NCI-H1694 treated with DMSO at 0.1 percent for 48 hours (cell line): Measurements from ENCODE around the gene PHF21B.
"Not testable (repeated sequence)": the region's sequence is repeated elsewhere in the genome, so short reads cannot be mapped to it uniquely, and the experiment has no call there.

Source experiments
- DNase-seq: peaks from one replicate; lab custom pipeline; 2025; lab: John Stamatoyannopoulos, UW

Gene PHF21B

GRCh38 chr22:44917372-44918165 lies 92.2 kb downstream of the PHF21B start:
- no peak for DNase-seq

GRCh38 chr22:44916281-44917231 lies 93.2 kb downstream of the PHF21B start:
- no peak for DNase-seq

- no peak for DNase-seq
These were observed 94.4 kb downstream of the PHF21B start for GRCh38 chr22:44915441-44915840.

DNA sequence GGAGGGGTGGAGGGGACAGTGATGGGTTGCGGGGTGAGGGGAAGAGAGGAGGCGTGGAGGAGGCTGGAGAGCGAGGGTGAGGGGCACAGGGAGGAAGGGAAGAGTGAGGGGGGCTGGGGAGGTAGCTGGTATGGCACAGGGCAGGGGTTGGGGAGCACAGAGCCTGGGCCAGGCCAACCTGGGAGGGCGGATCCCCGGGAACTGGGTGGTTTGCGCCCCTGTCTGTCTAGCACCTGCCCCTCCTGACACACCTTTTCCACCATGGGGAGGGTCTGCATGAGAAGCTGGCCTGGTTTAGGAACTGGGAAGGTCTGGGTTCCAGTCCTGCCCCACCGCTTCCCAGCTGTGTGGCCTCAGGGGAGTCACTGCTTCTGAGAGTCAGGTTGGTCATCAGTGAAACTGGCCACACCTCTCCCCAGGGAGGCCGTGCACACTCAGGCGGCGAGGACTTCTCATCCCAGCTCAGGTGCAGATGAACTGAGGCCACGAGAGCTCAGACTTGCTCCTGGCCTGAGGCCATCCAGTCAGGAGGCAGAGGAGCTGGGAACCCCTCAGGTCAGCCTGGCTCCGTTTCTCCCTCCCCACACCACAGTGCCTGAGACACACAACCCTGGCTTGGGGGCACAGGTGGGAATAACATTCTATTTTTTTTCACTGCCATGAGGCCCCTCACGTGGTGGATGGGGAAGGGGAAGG lies 95.6 kb downstream of the PHF21B start:
- DNase-seq = no peak

DNA sequence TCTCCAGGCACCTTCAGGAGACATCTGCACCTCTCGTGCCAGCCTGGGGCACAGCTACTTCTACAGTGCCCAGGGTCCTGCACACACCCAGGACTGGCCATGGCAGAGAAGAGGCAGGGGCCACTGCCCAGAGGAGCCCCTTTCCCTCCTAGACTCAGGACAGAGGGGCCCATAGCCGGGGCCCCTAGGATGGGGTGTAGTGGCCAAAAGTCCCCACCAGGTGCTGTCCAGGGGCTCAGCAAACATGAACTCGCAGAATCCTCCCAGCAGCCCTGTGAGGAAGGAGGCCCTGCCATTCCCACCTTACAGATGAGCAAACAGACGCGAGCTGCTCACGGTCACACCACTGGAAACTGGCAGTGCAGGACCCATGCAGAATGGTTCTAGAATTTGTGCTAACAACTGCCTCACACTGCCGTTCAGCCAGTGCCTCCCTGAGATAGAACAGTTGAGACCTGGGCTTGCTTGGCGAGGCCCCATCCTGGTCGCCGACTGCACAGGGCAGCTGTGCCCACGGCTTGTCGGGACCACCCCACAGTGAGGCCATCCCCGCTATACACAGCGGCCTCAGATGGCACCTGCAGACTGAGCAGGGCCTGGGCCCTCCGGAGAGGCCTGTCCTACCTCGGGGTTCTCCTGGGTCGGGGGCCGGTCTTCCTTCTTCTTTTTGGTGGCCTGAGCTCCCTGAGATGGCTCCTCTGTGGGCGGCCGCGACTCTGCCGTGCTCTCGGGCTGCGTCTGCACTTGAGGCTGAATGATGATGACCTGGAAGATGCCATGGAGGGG lies 96.4 kb downstream of the PHF21B start:
- no peak for DNase-seq

DNA sequence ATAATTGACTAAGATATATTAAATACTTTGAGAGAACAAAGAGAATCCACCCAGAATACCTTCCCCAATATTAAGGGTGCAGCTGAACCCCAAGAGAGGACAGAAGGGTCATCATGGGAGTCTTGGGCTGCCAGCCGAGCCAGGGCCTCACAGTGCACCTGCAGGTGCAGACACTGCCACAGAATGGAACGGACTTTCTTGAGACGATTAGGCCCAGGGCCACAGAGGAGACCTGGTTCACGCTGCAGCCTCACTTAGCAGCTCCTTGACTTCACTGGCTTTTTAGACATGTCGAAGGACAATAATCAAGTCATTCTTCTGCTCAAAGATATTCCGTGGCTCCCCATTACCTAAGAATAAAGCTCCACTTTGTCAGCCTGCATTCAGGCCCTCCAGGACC lies 100.6 kb downstream of the PHF21B start:
- no peak for DNase-seq

DNA sequence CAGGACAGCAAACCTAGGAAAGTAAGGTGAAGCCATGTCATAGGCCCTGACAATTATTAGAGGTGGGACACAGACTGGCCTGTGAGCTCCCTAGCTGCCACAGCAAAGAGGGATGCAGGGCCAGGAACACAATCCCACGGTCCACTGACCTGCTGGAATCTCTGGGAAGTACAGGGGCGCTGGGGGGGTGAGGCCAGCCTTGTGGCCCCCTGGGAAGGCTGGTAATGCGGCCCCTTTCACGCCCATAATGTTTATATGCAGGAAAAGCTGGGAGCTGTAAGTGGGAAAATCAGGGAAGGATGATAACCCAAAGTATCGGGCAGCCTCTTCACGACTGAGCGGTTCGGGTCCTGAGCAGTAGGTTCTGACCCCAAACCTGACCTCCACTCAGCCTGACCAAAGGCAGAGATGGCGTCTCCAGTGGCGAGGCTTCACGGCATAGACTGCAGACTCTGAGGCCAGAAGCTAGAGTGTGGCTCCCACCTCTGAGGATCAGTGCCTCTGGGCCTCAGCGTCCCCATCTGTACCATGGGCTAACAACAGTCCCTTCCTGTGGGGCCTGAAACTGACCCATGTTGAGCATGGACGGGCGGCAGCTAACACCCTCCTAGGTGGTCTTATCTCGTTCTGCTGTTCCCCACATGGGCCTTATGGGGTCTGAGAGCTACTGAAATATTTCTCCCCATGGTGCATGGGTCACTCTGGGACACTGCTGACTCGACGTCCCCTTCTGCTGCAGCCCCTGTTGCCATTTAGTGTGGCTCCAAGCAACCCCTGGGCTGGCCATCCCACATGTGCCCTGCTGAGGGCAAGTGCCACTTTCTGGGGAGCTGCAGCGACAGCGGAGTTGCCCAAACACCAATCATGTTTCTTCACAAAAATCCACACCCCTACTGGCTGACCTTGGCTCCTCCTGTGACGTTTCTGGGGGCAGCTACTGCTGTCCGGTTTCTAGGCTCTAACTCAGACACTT lies 101.8 kb downstream of the PHF21B start:
- DNase-seq = no peak

DNA sequence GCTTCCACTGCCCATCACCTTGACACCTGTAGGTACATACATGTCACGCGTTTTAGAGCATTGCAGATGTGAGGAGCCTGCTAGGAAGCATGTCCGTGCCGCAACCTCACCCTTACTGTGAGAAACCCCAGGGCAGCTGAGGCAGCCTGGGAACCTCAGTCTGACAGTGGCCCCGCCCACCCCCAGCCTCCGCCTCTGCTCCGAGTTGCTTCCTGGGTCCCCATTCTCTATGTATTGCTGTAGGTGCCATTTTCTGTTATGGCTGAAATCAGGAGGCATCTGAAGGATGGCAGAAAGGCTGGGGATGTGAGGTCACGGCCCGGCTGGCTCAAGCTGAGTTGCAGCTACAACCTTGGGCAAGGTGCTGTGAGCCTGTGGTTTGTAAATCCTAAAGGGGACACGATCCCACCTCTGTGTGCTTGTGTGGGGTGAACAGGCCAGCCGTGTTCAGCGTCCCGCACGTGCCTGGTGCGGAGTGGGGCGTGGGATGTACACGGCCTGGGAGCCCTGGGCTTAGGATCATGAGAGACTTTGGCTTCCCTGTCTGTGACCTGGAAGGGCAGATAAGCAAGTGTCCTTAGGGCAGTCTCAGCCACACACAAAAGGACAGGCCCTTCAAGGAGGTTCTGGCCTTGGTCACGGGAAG lies 102.7 kb downstream of the PHF21B start:
- no peak for DNase-seq

GRCh38 chr22:44906248-44906936 lies 103.4 kb downstream of the PHF21B start:
- no peak for DNase-seq

GRCh38 chr22:44904492-44905152 lies 105.2 kb downstream of the PHF21B start:
- DNase-seq = not testable (repeated sequence)

DNA sequence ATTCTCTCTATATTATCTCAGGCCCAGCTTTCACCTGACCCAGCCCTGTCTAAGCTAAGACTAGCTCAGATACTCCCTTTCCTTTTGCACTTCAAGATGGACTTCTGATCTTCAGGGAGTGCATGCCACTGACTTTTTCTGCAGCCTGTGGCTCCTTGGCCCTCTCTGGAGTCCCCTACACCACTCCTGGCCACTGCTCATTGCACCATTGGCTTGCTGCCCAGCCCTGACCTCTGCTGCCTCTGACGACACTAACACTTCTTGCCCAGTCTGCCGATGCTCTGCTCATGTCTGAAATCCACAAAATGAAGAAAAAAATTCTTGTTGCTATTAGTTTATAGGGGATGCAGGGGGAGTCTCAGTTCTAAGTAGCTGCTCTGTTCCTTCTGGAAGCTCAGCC lies 106.6 kb downstream of the PHF21B start:
- not testable (repeated sequence) for DNase-seq

DNA sequence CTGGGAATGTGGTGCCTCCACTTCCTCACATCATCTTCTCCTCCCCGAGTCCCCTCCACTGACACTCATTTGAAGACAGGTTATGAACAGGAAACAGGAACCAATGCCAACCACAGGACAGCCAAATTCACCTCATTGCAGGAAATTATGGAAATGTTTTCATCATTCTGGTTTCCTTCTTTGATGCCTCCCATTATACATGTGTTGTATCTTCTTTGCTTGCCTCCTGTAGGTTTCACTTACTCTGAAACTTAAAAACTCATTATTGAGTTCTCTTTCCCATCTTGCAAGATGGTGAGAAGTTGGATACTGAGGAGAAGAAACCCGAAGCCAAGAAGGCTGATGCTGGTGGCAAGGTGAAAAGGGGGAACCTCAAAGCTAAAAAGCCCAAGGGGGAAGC lies 108.5 kb downstream of the PHF21B start:
- DNase-seq = no peak

DNA sequence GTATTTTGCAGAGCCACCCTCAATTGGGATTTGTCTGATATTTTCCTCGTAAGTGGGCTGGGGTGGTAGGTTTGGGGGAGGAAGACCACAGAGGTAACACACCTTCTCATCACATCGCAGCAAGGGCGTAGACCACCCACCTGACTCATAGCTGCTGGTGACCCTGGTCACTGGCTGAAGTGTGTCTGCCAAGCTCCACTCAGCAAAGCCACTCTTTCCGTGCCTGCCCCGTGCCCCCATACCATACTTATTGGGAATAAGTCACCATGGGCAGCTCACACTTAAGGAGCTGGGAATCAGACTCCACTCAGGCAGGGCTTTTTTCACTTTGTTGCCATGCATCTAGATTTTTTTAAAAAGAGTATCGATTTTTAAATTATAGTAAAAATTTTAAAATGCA lies 111.6 kb downstream of the PHF21B start:
- no peak for DNase-seq

DNA sequence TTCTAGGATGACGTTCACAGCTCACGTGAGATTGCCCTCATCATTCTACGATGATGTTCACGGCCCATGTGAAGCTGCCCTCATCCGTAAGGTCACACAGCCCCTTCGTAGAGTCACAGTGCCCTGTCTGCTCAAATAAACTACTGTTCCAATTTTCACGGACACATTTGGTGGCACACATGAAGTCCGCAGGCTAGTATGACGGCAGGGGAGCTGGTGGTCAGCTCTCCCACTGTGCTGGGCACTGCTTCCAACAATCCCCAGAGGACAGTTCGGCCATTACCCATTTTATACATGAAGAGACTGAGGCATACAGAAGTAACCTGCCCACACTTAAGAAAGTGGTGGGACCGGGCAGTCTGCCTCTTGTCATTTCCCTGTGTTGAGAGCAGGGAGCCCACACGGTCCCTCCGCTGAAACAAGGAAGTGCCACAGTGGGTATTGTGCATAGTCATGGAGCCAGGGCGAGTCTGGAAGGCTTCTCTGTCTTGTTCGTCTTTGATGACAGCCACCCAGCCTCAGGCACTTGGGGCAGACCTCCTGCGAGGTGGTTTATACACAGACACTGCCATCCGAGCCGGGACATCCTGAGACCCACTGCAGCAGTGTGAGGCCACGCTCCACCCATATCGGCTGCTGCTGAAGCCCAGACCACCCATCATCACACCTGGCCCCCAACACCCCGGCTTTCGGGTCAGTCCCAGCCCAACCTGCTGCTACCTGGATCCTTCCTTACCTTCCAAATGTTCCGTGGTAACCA lies 114.3 kb downstream of the PHF21B start:
- no peak for DNase-seq

DNA sequence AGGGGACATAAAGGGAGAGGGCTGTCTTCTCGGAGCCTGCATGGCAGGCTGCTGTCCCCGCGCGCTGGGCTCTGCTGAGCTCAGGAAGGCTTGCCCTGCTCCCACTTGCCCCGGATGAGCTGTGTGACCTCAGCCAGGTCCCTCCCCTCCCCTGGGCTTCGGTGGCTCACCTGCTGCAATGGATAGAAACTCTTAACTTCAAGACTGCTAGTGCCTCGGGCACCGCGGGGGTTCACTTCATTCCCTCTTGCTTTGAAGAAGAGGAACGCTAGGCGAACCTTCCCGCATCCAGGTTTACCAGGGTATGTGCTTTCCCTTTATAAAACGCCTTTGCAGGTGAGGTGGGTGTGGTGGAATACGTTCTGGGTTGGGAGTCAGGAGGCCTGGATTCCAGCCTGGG lies 115.0 kb downstream of the PHF21B start:
- DNase-seq = no peak

DNA sequence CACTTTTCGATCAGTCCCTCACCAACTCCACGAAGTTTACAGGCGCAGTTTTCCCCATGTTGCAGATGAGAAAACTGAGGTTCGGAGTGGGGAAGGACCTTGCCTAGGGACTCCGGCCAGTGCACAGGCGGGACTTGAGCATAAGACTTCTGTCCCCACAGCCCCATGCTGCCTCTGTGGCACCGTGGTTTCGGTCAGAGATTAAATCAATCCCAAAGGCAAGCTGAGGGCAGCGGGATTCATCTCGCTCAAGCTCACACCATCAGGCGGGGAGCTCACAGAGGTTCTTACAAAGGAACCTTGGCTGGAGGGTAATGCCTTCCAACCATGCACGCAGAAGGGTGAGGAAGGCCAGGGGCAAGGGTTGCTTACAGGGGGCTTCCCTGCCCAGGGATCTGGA lies 115.5 kb downstream of the PHF21B start:
- DNase-seq = no peak

DNA sequence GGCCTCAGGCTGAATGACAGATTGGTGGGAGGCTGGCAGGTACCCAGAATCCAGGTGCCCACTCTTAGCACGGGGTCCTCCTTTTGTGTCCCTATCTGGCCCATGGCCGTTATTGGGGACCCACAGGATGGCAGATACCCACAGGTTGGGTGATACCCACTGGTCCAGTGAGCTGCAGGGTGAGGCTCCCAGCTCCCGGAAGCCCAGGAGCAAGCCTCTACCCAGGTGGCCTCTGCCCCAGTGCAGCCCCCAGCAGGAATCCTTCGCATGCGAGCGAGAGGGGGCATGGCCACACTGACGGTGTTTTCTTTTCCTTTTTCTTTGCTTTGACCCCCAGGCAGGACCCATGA lies 116.1 kb downstream of the PHF21B start:
- DNase-seq = no peak
